NB4 (cell line): ENCODE data around the gene TRRAP.

Experiments used
- DNase-seq: peaks from one replicate; pipeline ENCODE4 v3.0.0; 2010; ENCODE audit warnings: low read depth
- H3K4me3 ChIP-seq: one replicate; pipeline ENCODE4 v1.5.1; 2011; ENCODE audit warnings: mild to moderate bottlenecking, low read depth, low read length, moderate library complexity
- MYC ChIP-seq: IDR thresholded peaks from 2 replicates; pipeline ENCODE4 v1.6.1; 2011; ENCODE audit warnings: low read depth, low read length
- POLR2A ChIP-seq: IDR thresholded peaks from 2 replicates; pipeline ENCODE4 v1.6.1; 2011; ENCODE audit warnings: mild to moderate bottlenecking; ENCODE audit not compliant: insufficient read length; ENCODE audit errors: extremely low read depth
- TF ChIP-seq, protein P1 (sequence below): IDR thresholded peaks from one replicate; pipeline ENCODE4 v1.5.1; 2012; ENCODE audit warnings: low read depth, low read length
- TF ChIP-seq, protein P2 (sequence below): IDR thresholded peaks from 2 replicates; pipeline ENCODE4 v1.6.1; 2011; ENCODE audit warnings: low read depth, low read length

Gene TRRAP

DNA sequence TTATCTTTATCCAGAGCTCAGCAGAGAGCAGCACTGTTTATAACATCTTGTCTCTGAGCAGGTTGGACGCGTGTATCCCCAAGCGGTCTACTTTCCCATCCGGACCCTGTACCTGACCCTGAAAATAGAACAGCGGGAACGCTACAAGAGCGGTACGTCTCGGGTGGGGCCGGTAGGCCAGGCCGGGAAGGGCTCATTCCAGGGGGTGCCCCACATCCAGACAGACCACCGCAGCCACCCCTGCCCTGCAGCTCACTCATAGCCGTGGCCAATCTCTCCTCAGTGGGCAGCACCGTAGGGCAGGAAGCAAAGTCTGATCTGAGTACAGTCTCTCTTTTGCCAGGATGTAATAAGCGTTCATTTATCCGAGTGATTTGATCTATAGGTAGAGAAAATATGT is 113.7 kb downstream of the TRRAP start:
- no peak for DNase-seq
- H3K4me3 ChIP-seq = no peak overlapping the region
- TF ChIP-seq MYC (no peak), POLR2A (no peak)
- TF ChIP-seq, protein P1, sequence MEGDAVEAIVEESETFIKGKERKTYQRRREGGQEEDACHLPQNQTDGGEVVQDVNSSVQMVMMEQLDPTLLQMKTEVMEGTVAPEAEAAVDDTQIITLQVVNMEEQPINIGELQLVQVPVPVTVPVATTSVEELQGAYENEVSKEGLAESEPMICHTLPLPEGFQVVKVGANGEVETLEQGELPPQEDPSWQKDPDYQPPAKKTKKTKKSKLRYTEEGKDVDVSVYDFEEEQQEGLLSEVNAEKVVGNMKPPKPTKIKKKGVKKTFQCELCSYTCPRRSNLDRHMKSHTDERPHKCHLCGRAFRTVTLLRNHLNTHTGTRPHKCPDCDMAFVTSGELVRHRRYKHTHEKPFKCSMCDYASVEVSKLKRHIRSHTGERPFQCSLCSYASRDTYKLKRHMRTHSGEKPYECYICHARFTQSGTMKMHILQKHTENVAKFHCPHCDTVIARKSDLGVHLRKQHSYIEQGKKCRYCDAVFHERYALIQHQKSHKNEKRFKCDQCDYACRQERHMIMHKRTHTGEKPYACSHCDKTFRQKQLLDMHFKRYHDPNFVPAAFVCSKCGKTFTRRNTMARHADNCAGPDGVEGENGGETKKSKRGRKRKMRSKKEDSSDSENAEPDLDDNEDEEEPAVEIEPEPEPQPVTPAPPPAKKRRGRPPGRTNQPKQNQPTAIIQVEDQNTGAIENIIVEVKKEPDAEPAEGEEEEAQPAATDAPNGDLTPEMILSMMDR = no peak
- TF ChIP-seq, protein P2, sequence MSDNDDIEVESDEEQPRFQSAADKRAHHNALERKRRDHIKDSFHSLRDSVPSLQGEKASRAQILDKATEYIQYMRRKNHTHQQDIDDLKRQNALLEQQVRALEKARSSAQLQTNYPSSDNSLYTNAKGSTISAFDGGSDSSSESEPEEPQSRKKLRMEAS = no peak

DNA sequence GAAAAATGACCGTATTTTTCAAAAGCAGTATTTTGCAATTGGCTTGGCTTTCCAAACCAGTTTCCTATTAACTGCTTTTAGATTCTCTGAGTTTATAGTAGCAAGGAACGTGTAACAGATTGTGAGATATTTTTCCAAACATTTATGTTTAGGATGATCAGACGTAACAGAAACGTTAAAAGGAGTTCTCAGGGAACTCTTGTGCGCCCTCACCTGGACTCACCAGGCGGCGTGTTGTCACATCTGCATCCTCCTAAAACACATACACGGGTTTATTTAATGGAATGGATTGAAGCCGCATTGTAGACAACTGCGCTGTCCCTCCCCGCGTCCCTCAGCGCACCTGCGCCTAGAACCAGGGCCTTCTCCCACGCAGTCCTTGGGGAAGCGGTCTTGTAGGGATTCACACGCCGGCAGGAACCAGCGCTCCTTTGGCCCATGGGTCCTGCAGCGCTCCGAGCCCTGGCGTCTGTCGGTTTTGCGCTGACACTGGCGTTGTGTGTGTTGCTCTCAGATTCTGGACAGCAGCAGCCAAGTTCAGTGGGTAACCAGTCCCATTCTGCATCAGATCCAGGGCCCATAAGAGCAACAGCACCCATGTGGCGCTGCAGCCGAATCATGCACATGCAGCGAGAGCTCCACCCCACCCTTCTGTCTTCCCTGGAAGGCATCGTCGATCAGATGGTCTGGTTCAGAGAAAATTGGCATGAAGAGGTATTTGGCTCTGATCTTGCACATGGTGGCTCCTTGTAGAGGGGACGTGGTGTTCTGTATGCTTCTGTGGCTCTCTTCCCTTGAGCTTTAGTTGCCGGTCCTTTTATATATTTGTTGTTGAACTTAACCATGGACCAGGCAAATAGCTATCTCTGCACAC is 114.9 kb downstream of the TRRAP start:
- H3K4me3 ChIP-seq = no peak overlapping the region
- TF ChIP-seq, protein P1 = peak; percentile 32
- TF ChIP-seq POLR2A = no peak
- DNase-seq = no peak

DNA sequence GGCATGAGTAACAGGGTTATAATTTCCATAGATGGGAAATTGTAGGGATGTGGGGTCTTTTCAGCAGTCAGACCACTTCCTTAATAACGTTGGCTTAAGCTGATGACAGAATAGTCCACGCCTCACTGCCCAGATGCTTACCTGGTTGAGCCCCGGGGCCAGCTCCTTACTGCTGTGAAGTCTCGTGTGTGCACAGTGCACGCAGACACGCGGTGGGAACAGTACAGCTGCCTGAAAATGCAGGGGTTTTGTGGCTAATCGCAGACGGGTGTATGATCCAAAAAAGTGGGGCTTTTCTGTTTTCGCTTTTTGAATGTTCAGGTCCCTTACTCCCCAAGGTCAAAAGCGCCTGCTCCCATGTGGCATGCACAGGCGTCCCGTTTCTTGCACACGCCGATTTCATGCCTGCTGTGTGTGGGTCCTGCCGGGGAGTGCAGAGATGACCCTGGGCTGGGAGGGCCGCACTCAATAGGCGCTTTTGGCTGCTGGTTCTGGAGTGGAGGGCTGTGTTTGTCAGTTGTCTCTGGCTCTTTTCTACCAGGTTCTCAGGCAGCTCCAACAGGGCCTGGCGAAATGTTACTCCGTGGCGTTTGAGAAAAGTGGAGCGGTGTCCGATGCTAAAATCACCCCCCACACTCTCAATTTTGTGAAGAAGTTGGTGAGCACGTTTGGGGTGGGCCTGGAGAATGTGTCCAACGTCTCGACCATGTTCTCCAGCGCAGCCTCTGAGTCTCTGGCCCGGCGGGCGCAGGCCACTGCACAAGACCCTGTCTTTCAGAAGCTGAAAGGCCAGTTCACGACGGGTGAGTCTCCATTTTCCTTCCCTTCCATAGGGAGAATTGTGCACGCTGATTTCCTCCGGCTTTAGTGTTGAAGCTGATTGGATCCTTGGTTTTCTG is 116.0 kb downstream of the TRRAP start:
- DNase-seq = no peak
- no peak for TF ChIP-seq MYC
- no peak for TF ChIP-seq POLR2A
- TF ChIP-seq, protein P2 = no peak
- TF ChIP-seq, protein P1 = no peak

DNA sequence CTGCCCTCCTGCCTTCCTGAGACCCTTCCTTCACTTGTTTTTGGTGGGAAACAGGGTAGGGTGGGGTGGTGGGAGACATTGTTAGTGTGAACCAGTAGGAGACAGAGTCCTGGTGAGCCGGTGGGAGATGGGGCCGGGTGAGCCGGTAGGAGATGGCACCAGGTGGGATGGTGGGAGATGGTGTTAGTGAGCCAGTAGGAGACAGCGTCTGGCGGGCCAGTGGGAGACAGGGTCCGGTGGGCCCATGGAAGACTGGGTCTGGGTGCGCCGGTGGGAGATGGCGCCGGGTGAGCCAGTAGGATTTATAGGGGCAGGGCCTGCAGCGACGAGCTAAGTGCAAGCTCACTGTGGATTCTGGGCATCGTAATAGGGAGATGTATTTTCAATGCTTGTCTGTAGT is 116.8 kb downstream of the TRRAP start:
- DNase-seq = no peak
- H3K4me3 ChIP-seq = no peak overlapping the region
- TF ChIP-seq, protein P2 = no peak
- TF ChIP-seq, protein P1 = no peak
- TF ChIP-seq POLR2A (no peak), MYC (no peak)

More for the DNA sequence above, 116.0 kb downstream of the TRRAP start:
- no peak overlapping the region for H3K4me3 ChIP-seq

DNA sequence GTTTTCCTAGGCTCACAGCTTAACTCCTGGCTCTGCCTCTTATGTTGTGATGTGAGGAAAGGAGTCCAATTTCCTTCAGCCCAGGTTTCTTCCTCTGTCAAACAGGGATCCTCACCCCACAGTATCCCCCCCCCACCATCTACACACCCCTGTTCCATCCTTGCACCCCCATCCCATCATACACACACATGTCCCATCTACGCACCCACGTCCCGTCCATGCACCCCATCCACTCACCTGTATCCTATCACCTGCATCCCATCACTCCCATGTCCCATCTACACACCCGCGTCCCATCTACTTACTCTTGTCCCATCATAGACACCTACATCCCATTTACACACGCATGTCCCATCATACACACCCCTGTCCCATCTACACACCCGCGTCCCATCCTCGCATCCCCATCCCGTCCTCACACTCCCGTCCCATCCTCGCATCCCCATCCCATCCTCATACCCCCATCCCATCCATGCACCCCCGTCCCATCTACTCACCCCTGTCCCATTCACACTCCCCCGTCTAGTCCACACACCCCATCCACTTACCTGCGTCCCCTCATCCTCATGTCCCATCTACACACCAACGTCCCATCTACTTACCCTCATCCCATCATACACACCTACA is 117.3 kb downstream of the TRRAP start:
- no peak for TF ChIP-seq MYC
- TF ChIP-seq, protein P2 = no peak
- TF ChIP-seq, protein P1 = no peak
- TF ChIP-seq POLR2A = no peak
- no peak overlapping the region for H3K4me3 ChIP-seq
- no peak for DNase-seq
